Measurements from ENCODE around the gene ITPR3.

Gene ITPR3

DNA sequence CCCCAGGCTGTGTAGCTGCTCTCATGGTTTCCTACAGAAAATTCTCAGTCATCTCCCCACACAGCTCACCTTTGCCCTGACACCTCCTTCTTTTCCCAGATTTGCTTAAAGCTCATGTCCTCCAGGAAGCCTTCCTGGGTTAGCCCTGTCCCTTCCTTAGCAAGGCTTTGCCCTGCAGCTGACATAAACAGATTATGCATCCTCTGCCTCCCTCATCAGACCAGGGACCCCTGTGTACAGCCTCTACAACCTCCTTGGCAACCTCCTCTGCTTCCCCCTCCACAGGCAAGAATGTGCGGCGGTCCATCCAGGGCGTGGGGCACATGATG lies 50.6 kb downstream of the ITPR3 start:
- no peak for DNase-seq

DNA sequence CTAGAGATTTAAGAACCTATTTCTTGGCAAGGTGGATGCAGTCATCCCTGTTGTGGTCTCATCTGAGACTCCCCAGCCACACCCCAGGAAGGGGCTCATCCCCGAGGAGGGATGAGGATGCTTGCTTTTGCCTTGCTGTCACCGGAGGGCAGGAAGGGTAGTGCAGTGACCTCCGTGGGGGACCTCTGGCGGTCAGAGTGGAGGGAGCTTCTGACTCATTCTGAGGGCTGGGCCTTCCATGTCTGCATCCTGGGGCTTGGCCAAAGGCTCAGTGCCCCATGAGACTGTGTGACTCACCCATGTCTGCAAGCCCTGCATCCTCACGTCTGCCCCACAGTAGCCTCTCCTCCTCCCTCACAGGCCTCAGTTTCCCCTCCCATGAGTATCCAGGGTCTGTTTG lies 51.7 kb downstream of the ITPR3 start:
- no peak for DNase-seq

DNA sequence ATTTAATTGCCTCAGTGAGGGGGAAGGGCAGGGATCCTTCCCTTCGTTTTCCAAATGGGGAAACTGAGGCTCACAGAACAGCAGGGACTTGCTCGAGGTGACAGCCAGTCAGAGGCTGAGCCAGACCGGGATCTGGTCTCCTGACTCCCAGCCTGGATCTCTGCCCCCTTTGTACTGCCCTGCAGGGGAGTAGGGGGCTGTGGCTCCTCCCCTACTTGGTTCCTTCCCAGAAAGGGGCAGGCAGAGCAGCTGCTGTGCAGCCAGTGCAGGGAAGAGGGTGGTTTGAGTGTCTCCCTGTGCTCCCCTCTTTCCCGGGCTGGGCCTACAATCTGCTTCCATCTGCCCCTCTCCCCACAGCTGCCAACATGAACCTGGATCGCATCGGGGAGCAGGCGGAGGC lies 52.7 kb downstream of the ITPR3 start:
- DNase-seq = no peak

DNA sequence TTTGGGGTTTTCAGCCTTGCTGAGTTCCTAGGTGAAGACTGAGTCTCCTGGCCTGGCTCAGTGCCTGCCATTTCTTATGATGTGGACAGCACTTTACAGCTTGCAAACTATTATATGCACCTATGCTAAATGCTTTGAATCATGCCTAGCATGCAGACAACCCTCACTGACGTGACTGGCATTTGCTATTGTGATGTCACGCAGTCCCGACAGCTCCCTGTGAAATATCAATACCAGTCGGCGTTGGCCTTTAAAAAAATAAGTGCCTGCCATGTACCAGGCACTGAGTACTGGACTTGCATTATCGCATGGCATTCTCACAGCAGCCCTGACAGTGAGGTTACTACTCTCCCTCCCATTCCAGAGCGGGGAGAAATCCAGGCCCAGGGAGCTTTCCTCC lies 54.8 kb downstream of the ITPR3 start:
- DNase-seq = no peak

DNA sequence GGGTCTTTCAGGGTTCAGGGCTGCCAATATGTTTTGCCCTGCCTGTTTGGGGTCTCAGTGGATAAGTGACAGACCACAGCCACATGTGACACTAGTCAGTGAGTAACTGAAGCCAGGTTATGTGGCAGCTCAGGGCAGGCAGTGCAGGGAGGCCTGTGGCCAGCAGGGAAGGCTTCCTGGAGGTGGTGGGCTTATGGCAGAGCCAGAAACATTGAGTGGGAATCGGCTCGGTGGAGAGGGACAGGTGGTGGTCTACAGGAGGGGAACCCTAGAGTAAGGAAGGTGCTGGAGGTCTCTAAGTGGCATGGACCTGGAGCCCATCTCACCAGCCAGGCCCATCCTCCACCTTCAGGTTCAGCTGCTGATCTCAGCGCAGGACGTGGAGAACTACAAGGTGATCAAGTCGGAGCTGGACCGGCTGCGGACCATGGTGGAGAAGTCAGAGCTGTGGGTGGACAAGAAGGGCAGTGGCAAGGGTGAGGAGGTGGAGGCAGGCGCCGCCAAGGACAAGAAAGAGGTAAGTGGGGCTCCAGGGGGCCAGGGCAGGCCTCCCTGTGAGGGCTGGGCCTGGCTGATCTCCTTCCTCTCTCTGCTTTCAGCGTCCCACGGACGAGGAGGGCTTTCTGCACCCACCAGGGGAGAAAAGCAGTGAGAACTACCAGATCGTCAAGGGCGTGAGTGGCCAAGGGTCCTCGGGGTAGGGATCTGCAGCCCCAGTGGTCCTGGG lies 55.5 kb downstream of the ITPR3 start:
- DNase-seq = no peak

DNA sequence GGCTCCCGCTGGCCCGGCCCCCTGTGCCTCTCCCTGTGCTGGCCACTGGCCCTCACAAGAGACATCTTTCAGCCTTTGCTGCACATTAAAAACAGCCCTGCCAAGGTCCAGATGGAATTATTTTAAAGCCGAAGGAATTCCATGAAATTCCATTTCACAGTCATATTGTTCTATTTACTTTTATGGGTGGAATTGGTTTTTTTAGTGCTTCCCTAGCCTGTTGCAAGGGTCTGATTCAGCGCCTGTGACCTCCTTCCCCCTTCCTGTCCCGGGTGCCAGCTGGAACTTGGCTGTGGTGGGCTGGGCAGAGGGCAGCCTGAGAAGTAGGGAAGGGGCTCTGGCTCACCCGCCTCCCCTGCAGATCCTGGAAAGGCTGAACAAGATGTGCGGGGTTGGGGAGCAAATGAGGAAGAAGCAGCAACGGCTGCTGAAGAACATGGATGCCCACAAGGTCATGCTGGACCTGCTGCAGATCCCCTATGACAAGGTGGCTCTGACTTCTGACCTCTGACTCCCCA lies 56.1 kb downstream of the ITPR3 start:
- no peak for DNase-seq

DNA sequence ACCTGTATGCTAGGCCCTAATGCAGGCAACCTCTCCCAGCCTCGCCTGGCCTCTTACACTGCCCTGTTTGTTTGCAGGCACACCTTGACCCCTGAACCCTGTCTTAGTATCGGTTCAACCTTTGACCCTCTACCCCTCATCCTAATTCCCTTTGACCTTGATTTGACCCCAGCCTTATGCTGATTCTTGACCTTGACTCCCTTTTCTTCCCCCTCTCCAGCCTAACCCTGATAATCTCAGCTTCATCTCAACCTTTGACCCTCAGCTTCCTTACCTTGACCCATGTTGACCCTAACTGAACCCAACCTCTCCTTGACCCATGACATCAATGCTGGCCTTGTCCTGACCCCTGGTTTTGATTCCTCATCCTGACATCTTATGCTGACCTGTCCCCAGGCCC lies 56.6 kb downstream of the ITPR3 start:
- DNase-seq = no peak

DNA sequence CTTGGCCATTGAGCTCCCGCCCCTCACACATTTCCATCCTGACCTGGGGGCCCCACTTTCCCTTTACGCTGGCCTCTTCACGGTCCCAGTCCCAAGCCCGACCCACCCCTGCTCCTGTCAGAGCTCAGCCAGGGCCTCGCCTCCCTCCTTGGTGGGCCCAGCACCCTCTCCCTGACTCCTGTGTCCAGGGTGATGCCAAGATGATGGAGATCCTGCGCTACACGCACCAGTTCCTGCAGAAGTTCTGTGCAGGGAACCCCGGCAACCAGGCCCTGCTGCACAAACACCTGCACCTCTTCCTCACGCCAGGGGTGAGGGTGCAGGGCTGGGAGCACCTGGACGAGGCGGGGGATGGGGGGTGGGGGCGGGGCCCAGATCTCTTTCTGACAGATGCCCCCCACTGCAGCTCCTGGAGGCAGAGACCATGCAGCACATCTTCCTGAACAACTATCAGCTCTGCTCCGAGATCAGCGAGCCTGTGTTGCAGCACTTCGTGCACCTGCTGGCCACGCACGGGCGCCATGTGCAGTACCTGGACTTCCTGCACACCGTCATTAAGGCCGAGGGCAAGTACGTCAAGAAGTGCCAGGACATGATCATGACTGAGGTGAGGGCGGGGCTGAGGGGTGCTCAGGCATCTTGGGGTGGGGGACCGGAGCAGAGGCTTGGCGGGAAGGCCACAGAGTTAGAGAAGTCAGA lies 57.3 kb downstream of the ITPR3 start:
- no peak for DNase-seq

DNA sequence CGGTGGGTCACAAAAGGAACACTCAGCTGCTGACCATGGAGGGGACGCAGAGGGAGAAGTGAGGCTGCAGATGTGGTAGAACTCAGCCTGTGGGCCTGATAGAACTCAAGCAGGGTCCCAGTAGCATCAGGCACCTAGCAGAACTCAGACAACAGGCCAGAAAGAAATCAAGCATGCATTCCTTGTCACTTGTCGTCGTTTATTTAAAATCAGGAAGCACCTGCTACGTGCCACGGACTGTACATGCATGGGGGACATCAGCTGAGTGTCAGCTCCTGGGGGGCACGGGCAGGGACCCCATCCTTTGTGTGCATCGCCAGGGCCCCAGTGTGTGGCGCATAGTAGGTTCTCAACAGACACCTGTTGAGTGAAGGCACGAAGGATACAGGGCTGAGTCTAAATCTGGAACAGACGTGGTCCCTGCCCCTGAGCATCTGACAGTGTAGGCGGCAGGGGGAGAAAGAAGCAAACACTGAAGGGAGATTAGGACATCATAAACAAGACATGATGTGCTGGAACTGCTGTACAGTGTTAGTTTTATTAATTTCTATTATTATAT lies 57.9 kb downstream of the ITPR3 start:
- DNase-seq = no peak

DNA sequence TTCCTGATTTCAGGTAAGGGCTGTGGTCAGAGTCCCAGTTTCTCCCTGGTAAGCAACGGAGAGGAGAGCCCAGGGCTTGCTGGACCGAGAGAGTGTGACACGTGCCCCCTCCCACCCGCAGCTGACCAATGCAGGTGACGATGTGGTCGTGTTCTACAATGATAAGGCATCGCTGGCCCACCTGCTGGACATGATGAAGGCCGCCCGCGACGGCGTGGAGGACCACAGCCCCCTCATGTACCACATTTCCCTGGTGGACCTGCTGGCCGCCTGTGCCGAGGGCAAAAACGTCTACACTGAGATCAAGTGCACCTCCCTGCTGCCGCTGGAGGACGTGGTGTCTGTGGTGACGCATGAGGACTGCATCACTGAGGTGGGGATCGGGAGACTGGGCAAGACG lies 58.6 kb downstream of the ITPR3 start:
- DNase-seq = no peak

DNA sequence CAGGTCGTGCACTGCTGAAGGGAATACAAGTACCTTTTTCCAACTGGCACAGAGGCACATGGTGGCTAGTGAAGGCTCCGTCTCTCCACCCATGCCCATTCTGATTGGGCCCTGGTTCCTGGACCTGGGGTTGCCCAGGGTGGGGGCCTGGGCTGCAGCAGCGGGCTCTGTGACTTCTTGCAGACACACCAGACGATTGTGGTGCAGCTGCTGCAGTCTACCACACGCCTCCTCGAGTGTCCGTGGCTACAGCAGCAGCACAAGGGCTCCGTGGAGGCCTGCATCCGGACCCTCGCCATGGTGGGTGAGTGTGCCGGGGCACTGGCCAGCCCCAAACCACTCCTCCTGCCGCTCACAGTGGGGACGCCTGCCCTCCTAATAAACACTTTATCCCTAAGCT lies 61.2 kb downstream of the ITPR3 start:
- no peak for DNase-seq

DNA sequence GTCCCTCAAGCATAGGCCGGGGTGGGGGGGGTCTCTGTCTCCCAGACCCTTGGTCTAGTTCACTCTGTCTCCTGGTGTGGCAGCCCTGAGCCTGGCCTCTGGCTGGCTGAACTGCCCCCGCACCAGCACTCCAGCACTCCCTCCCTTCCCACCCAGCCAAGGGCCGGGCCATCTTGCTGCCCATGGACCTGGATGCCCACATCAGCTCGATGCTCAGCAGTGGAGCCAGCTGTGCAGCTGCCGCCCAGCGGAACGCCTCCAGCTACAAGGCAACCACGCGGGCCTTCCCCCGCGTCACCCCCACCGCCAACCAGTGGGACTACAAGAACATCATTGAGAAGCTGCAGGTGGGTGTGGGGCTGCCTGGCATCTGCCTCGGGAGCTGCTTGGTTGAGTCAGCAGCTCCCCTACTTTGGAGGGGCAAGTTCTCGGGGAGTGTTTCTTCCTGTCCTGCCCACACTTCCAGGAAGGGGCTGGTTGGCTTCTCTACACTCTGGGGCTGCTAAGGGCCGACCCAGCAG lies 62.0 kb downstream of the ITPR3 start:
- DNase-seq = peak; percentile 30

DNA sequence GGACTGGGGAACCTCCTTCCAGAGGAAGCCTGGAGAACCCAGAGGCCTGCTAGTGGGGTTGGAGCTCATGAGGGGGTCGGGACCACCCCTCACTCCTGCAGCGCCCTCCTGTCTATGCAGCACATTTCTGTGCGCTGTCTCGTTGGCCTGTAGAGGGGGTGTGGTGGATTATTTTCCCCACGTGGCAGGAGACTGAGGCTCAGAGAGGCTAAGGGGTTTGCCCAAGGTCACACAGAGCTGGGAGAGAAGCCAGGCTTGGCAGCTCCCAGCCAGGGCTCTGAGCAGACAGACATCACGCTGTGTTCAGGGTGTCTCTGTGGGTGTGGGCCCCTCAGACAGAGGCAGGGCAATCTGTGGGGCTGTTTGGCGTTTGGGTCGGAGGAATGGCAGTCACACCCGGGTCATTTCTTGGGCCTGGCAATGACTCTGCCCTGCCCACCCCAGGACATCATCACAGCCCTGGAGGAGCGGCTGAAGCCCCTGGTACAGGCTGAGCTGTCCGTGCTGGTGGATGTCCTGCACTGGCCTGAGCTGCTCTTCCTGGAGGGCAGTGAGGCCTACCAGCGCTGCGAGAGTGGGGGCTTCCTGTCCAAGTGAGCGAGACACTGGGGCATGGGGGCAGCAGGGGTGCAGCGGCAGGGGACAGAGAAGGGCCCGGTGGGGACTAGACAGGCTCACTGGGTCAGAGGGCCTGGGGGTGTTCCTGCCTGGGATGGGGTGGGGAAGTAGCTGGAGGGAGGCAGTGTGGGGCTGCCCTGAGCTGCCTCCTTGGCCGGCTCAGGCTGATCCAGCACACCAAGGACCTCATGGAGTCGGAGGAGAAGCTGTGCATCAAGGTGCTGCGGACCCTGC lies 62.7 kb downstream of the ITPR3 start:
- no peak for DNase-seq

DNA sequence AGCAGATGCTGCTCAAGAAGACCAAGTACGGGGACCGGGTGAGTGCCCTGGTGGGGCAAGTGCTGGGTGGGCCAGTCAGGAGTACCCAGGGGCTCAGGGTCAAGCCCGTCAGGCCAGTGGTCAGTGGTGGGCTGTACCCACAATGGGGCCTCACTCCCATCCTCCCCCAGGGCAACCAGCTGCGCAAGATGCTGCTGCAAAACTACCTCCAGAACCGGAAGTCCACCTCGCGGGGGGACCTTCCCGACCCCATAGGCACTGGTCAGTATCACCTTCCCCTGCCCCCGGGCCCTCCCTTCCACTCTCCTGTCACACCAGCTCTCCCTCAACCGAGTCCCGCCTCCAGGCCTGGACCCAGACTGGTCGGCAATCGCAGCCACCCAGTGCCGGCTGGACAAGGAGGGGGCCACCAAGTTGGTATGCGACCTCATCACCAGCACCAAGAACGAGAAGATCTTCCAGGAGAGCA lies 63.3 kb downstream of the ITPR3 start:
- no peak for DNase-seq

DNA sequence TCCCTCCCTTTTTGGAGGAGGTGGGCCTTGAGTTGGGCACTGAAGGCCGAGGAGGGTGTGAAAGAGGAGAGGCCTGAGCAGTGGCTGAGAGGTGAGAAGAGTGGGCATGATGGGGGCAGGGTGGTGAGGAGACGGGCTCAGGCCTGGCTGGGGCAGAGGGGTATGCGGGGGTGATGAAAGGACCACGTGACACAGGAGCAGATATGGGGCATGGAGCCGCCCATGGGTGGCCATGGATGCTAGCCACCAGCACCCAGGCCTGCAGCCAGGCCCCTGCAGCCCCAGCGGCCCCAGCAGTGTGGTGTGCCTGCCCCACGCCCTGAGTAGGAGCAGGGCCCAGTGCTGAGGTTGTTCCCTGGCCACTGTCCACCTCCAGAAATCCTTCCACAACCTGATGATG lies 63.9 kb downstream of the ITPR3 start:
- no peak for DNase-seq

DNA sequence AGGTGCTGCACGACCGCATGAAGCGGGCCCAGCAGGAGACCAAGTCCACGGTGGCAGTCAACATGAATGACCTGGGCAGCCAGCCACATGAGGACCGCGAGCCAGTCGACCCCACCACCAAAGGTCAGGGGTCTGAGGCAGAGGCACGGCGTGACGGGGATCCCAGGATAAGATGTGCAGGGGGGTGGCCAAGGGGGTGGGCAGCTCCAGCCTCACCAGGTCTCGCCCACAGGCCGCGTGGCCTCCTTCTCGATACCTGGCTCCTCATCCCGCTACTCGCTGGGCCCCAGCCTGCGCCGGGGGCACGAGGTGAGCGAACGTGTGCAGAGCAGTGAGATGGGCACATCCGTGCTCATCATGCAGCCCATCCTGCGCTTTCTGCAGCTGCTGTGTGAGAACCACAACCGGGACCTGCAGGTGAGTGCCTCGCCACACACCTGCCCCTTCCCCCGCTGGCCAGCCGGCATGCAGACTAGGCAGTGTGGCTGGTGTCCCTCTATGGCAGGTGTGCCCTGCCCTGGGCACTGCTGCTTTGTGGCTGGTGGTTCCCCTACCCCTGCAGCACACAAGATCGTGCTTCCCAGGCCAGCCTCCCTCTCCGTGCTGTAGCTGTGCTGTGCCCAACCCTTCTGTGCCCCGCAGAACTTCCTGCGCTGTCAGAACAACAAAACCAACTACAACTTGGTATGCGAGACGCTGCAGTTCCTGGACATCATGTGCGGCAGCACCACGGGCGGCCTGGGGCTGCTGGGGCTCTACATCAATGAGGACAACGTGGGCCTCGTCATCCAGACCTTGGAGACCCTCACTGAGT lies 64.5 kb downstream of the ITPR3 start:
- no peak for DNase-seq

DNA sequence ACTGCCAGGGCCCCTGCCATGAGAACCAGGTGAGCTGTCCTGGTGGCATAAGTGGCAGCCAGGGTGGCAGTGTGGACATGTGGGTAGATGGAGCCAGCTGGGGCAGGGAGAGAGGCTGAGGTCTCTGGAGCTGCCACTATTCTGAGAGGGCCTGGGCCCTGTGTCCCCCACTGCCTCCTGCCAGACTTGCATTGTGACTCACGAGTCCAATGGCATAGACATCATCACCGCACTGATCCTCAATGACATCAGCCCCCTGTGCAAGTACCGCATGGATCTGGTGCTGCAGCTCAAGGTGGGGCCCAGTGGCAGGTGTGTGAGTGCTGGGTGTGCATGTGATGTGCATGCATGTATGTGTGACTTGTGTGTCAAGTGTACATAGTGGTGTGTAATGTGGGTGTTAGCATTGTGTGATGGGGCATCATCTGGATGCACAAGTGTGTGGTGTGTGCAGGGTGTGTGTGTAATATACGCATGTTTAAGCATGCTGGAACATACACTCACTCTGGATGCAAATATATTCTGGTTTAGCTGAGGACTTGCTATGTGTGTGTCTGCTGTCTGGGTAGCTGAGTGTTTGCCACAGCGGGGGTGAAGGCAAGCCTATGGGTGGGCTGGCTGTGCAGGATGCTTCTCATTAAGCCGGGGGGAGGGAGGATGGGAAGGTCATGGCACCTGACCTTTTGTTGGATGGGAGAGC lies 65.3 kb downstream of the ITPR3 start:
- no peak for DNase-seq

DNA sequence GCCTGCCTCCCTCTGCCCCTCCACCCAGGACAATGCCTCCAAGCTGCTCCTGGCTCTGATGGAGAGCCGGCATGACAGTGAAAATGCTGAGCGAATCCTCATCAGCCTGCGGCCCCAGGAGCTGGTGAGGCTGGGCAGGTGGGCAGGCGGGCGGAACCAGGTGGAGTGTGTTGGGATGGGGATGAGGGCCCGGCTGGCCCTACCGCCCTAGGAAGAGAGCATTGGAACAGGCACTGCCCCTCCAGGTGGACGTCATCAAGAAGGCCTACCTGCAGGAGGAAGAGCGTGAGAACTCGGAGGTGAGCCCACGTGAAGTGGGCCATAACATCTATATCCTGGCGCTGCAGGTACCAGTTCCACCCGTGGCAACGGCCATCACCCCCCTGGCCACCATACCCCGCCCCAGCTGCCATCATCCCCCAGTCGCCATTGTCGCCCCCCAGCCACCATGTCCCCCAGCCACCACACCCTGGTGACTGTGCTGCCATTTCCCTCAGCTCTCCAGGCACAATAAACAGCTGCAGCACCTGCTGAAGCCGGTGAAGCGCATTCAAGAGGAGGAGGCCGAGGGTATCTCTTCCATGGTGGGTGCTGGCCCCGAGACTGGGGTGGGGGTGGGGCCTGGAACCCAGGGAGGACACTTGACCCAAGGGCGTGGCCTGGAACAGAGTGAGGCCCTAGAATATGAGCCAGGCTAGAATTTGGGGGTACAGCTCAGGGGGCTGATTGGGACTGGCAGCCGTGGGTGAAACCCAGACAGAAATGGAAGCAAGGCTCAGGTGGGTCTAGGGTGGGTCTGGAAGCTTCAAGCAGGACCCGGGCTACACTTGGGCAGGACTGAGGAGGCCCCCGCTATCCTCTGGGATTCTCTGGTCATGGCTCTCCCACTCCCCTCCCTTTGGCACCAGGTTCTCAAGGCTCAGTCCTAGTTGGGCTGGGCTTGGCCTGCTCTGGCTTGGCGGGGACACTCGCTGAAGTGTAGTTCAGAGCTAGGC lies 66.2 kb downstream of the ITPR3 start:
- DNase-seq = no peak

DNA sequence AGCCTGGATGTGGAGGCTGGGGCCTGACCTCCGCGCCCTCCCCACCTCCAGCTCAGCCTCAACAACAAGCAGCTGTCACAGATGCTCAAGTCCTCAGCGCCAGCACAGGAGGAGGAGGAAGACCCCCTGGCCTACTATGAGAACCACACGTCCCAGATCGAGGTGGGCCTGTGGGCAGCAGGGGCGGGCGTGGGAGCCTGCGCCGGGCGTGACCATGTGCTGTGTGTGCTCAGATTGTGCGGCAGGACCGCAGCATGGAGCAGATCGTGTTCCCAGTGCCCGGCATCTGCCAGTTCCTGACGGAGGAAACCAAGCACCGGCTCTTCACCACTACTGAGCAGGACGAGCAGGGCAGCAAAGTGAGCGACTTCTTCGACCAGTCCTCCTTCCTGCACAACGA lies 66.9 kb downstream of the ITPR3 start:
- DNase-seq = no peak

DNA sequence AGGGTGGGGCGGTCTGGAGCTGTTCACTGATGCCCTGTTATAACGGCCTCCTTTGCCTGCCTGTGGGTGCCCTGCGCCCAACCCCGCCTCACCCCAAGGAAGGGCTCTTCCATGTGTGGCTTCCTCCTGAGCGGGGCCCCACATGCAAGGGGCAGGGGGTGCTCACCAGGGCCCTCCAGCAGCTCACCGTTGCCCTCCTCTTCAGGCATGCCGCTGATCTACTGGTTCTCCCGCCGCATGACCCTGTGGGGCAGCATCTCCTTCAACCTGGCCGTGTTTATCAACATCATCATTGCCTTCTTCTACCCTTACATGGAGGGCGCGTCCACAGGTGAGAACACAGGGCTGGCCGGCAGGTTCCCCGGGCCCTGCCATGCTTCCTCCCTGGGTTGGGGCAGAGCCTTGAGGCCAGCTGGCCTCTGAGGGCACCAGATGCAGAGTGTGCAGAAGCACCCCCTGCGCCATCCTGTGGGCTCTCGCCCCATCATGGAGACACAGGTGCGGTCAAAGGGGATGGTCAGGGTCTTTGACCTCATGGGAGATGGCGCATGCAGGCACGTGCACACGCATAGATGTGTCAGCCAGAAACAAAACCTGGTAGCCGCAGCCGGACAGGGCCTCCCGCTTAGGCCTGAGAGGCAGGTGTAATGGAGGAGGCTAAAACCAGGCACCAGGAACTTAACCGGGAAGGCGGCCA lies 67.5 kb downstream of the ITPR3 start:
- no peak for DNase-seq

Data from CD4-positive, alpha-beta T cell treated with Interleukin-4 for 4 hours (primary cell).